Dermis microvascular lymphatic vessel endothelial cell (primary cell): ENCODE data around the gene ZHX3. TPM values are rescaled to one million over a fixed set of nuclear protein-coding genes. Genes with fewer than 3 reads are reported as not detected.
A peak's percentile ranks its signal among the peaks of the same experiment; 100 is the strongest.

Experiments used
- DNase-seq, 2 donors: peaks; one replicate each; pipeline versions ENCODE4 v3.0.0 to v3.0.0-alpha.2; 2010; ENCODE audit warnings: low read depth in 2 of 2
- total RNA-seq: library from RNA; depleted of rRNA; stranded (reverse); fragments of >200 nt; gene quantifications from 2 replicates; pipeline ENCODE4 v1.2.1, GENCODE V29; 2014

The ZHX3 gene
- total RNA-seq, 1 donor from 2014 or later: 6.2 TPM

DNA sequence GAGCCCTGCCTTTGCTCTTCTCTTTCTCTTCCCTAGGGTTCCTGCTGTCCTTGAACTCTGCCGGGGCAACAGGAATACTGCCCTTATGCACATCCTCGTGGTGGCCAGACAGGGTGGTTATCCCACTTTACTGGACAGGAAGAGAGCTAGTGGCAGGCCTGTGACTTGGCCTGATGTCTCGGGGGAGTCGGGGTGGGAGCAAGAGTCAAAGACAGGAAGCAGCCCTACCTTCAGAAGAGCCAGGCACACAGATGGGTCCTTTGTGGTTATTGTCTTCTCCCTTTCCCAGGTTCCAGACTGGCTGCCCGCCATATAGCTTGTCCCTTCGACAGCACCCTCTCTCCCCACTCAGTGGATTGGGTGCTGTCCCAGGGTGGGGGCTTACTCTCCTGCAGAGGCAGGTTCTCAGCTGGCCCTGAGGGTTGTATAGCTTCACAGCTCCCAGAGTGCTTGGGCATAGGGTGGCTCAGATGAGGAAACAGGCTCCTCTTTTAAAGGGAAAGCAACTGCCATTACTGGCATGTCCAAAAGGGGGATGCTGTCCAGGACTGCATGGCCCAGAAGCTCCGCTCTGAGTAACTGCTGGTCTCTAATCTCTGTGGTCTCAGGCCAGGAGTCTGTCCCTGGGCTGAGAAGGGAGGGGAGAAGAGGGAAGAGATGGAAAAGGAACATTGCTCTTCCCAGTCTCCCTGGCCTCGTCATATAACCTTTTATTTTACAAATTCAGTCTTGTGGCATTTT is 162.9 kb downstream of the ZHX3 start:
- DNase-seq: no peak

DNA sequence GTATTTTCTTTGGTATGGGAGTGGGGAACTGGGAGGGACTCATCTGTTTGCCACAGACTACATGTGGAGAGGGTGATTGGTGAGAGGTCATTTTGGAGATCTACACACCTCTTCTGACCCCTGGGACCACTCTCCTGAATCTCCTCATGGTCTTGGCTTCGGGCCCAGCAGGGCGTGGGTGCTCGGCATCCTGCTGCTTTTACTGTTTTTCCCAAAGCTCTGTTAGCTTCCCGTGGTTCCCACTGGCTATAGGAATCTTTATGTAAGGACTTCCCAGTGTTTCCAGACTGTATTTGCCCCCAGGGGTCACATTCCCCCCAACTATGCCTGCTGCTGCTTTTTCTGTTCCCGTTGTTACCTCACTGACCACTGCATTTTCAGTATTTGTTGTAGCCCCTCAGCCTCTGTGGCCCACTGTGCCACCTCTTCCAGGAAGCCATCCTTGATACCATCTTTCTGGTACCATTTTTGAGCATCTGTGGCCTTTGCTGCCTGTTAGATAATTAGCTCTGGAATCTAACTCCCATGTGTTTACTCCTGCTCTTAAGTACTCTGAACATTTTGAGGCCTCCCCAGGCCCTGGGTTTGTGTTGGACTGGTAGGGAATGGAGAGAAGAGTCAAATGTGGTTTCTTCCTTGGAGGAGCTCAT is 165.3 kb downstream of the ZHX3 start:
- peak in 1 of 2 donors; percentile 38 for DNase-seq

DNA sequence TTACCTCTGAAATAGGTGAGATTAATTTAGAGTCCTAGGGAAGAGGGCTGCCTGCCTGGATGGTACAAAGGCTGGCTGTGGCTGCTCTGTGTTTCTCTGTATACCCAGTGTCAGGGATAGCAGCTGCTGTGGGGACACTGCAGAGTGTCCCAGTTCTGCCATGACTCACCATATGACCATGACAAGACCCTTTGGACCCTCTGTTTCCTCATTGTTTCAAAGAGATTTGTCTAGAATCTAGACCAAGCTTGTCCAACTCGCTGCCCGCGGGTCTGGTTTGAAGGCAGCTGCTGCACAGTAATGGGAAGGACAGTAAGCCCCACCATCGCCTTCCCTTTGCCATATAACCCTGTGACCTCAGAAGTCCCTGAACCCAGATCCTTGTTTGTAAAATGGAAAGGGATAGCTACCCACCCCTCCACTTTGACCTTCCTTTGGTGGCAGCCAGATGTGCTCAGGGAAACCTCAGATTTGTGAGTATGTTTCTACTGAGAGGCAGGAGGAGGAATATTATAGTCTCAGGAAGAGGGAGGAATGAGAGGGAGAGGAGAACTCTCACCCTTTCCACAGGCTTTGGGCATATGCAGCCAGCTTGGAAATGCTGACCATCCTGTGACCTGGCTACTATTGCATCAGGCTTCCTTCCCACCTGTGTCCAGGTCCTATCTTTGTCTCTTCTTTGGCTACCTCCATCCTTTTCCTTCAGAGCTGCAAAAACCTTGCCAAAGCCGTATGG is 166.2 kb downstream of the ZHX3 start:
- DNase-seq: peak in 1 of 2 donors; percentile 38

DNA sequence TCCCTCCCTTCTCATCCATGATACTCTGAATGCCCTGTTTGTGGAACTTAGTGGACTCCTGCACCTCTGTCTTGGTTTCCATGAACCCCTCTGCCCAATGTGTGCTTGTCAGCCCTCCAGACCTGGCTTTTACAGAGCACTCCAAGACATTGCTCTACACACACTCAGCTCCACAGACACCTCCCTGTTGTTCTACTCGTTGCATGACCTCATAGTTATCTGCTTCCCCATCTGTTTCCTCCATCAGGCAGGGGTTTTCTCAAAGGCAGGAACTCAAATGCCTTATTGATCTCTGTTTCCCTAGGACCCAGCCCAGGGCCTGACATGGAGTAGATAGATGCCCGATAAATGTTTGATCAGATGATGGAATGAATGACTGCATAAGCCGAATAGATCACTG is 166.9 kb downstream of the ZHX3 start:
- DNase-seq: peak; percentile 57 to 95

DNA sequence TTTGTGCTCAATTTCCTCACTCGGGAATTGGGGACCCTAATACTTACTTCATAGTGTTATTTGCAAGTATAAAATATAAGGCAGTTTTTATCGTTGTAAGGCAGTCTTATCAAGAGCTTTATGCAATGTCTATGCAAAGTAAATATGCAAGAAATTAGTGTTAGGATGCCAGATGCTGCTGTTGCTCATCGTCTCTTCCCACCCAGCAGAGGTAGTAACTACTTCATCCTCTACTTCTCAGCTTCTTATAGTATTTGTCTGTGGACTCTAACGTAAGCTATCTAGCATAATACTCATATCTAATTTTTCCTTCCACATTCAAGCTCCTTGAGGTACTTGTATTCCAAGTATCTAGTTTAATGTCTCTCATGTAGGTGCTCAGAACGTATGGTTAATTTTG is 168.6 kb downstream of the ZHX3 start:
- no peak for DNase-seq

DNA sequence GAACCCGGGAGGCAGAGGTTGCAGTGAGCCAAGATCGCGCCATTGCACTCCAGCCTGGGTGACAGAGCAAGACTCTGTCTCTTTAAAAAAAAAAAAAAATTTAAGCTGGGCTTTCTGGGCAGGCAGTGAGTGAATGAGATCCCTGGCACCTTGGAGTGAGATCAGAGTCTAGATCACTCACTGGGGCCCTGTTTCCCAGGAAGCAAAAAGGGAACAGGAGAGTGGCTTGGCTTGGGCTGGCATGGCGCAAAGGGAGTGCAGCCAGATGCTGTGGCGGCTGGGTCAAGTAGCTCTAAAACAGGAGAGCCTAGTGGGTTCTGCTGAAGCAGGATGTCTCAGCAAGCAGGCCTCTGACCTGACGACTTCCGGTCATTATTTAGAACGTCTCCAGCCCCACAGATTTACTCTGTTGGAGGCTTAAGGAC is 169.8 kb downstream of the ZHX3 start:
- DNase-seq: peak in 1 of 2 donors; percentile 84

DNA sequence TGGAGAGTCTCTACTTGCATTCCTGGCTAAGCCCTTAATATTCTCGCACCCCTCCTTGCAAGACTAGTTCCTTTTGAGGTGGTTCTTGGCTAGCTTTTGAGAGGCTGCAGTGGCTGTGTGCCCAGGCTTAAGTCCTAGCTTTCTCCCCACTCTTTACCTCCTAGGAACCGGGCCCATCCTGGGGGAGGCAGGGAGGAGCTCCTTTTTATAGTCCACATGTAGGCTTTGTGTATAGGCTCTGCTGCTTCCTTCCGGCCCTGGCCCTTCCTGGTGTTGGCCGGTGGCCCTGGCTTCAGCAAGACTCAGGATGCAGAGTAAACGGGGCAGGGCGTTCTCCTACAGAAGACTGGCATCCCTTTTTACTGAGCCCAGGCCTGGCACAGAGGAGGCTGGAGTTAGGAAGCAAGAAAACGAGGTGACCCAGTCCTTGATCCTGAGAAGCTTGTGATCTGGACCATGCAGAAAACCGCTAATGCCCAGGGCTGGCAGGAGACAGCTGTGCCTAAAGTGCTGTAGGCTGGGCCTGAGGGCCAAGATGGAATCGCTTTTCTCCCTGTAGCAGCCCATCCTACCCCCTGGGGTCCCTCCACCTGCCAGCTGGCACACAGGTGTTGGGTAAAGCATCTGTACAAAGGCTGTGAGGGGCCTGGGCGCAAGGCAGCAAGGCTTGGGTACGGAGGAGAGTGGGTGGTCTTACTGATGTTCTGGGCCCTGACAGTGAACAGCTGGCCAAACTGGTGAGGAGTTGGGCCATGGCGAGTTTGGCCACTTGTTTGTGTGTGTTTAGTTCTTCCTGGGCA is 171.5 kb downstream of the ZHX3 start:
- peak in 1 of 2 donors; percentile 69 for DNase-seq

DNA sequence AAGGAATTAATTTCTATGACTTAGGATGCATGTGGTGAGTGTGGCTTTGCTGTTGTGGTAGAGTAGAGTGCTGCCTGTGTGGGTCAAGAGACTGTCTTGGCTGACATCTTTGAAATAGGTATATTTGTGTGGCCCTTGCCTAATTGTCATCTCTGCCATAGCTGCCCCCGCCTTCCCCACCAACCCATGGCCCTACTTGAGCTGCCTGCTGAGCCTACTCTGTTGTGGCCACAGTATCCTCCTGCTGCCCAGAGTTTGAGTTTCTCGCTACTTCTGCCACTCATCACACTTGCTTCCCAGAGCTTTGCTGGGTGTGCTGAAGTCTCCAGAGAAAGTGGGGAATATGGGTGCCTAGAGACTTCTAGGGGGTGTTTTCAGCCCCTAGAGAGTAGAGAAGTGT is 172.2 kb downstream of the ZHX3 start:
- DNase-seq: no peak

DNA sequence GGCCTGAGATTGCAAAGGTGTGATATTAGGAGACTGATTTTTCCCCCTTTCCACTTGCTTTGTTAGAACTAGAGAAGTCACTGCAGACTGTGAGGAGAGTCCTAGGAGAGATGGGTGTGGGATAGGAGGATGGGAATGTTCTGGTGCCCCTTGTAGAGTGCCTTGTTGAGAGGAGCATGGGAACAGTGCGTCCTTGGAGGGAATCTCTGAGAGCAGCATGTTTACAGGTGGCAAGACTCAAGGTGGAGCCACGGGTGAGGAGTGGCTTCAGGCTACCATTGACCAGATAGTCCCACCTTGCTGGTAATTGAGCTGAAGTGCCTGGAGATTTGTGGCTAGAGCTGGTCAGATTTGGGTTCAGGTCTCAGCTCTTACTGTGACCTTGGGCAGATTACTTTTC is 174.2 kb downstream of the ZHX3 start:
- no peak for DNase-seq

DNA sequence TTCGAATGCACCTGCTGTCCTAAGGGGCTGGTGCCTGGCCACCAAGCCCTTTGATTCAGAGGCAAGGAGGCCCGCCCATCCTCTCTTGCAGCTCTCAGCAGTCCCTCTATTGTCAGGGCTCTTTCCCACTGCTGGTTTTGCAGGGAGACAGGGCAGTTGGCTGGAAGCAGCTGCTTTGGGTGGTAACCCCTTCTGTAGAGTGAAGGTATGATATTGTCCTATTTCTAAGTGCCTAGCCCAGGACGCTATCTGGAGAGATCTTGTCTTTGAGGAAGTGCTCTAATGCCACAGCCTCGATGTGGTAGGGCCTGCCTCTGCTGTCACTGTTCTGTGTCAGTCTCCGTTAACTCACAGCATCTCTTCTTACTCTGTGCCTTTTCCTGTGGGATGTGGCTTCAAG is 174.6 kb downstream of the ZHX3 start:
- DNase-seq: no peak

DNA sequence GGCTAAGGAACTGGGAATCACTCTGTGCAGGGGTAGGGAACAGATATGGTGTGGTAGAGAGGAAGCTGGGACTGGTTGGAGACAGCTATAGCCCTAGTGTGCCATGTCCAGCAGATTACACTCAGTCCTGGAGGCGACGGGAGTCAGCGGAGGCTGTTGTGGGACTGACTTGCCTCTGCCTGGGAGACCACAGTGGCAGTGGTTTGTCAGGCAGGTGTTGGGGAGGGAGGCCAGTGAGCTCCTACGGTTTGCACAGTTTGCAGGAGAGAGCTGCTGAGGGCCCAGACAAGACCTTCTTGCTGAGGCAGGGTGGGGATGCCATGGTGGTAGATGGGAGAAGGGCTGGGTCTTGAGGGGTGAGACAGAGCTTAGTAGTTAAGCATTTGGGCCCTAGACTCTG is 175.3 kb downstream of the ZHX3 start:
- no peak for DNase-seq

DNA sequence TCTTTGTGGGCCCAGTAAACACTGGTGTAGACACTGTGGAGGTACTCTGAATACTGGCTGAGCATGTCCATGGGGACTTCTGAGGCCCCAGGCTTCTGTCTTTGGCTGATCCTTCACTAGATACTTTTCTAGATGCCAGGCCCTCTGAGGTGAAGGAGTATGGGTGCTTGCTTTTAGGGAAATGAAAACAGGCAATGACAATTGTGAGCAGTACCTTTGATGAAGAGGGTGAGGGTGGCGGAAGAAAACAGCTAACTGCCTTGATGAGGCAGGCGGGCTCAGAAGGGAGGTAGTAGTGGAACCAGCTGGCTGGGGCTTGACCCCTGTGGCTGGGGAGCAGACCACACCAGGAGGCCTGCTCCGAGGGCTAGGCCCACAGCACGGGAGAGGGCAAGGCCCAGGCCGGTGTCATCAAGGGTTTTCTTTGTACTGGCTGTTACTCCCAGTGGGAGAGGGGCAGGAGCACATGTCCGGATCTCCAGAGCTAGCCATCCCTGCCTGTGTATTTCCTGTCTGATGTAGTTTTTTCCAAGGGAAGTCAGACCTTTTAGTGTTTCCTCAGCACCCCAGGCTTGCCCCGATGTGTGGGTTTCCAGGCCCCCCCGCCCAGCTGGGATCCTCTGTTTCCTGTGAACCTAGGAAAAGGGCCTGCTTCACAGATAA is 176.2 kb downstream of the ZHX3 start:
- peak; percentile 90 to 94 for DNase-seq

DNA sequence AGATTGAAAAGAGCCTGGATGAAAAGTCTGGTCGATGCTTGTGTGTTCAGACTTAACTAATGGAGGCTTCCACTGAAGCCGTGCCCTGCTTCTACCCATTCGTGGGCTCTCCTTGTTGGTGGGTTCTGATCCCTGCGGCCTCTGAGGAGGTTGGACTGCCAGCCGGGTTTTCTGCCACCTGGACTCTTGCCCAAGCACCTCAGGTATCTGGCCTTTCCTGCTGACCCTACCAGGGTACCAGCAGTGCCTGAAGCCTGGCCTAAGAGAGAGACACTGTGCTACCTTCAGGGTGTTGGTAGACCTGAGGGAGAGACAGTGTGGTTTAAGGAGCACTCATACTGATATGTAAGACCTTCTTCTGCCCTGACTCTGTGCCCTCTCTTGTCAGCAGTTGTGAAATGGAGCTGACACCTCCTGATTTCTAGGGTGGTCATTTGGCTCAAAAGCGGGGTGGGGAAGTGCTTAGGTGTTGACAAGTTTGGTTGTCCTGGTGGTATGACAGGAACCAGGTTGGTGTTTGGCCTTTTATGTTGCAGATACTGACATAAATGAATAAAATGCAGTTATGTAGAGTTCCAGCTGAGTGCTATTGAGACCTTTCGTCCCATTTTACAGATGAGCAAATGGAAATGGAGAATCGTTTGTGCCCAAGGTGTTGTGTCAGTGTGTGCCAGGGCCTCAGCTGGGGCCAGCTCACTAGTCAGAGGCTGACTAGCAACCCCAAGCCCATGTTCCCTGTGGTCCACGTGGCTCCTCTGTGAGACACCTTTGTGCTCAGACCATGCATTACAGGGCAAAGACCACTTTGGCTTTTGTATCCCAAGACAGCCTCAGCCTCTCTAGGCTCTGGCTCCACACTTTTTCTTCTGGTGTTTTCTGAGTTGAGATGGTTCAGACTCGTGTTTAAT is 177.1 kb downstream of the ZHX3 start:
- DNase-seq: no peak

DNA sequence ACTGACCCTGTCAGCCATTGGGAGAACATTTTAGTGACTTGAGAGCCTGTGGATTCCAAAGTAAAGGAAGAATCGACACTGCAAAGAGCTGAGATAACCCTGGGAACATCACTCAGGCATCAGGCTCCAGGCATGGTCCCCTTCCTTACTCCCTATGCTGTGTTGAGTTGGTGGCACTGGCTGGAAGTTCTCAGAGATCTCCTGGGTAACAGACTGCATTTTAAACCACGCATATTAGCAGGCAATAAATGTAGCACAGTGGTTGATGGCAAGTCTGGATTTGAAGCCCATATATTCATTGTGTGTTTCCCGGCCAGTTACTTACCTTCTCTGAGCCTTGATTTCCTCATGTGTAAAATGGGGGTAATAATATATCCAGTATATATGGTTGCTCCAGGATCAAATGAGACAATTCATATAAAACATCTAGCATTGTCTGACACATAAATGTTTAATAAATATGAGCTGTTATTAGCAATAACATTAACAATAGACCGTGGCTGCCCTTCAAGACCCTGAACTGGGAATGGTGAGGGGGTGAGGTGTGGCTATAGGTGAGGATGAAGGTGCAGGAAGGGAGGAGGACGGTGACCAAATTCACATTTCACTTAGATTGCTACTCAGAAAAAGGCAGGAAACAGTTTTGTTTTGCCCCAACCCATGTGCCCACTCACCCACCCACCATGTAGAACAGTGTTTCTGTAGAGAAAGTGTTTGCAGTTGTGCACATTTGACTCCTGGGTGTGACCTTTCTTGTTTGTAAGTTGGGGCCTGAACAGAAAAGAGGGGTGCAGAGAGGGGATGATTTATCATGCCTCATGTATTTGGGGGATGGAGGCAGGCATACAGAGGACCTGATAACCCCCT is 178.1 kb downstream of the ZHX3 start:
- no peak for DNase-seq

DNA sequence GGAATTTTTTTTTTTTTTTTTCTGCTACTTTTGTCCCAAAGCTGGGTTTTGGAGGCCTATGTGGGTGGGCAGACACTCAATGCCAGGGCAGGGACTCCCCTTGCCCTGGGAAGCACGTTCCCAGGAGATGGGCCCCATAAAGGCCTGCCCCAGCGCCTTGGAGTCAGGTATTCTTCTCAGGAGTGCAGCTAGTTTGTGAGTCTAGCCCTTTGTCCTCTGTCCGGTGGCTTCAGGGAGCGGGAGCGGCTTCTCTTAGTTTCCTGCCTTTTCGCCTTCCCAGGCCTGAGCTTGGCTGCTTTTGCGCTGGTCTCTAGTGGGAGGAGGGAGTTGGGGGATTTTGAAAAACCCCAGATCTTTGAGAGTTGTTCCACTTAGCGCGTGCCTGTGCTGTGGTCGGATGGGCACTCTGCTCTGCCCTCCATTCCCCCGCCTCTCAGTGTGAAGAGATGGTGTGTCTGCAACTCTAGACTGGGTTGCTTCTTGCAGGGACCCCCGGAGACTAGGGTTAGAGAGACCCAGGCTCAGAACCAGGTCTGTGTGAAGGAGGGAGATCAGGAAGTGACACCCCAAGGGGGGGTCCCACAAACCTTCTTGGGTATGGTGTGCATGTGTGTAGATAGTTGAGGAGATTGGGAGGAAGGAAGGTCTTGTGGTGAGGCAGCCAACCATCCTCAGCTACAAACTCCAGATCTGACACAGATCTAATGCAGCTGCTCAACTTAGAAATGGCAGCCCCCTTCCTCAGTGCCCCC is 178.9 kb downstream of the ZHX3 start:
- peak in 1 of 2 donors; percentile 42 for DNase-seq

DNA sequence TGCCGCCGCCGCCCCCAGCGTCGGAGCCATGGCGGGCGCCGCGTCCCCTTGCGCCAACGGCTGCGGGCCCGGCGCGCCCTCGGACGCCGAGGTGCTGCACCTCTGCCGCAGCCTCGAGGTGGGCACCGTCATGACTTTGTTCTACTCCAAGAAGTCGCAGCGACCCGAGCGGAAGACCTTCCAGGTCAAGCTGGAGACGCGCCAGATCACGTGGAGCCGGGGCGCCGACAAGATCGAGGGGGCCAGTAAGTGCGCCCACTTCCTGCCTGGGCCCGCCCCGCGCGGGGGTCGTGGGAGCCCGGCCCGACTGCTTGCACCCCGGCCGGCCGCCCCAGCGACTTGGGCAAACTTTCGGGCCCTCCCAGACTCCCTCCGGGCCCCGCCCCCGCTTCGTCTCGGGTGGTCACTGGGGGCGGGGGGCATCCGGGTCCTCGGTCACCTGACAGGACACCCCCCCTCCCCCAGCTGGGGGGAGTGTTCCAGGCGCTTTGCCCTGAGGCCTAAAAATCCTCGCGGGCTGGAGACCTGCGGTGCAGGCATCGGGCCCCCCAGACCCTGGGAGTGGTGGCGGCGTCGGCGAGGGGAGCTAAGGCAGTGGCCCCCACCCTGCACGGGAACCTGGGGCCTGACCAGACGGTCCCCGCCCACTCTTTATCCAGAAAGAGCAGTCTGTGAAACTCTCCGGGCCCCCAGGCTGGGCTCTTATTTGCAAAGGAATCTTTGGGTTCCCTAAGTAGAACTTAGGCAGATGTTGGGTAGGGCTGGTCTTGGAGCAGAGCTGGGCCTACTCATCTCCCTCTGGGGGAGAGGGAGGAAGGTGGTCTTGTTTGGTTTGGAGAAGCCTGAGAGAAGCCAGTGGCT is 179.7 kb downstream of the ZHX3 start:
- peak; percentile 51 to 80 for DNase-seq
